Cardiac muscle cell (in vitro differentiated cells and primary cell): ENCODE data around the gene PTS. TPM values are rescaled to one million over a fixed set of nuclear protein-coding genes. Genes with fewer than 3 reads are reported as not detected.

Source experiments
- DNase-seq, 2 donors: peaks; one replicate each; pipeline versions ENCODE4 v3.0.0 to v3.0.0-alpha.2; 2010 to 2017; ENCODE audit warnings: low read depth in 1 of 2, low spot score in 1 of 2
- H3K27ac ChIP-seq: fragments of 200-600 bp; sonication (generic); 2 replicates; pipeline ENCODE4 v1.5.1; 2016
- H3K27me3 ChIP-seq: fragments of 200-600 bp; sonication (generic); 2 replicates; pipeline ENCODE4 v1.6.0; 2016; ENCODE audit warnings: control low read depth
- H3K36me3 ChIP-seq: fragments of 200-600 bp; sonication (generic); 2 replicates; pipeline ENCODE4 v1.5.1; 2016; ENCODE audit warnings: control low read depth
- H3K4me1 ChIP-seq: fragments of 200-600 bp; sonication (generic); 2 replicates; pipeline ENCODE4 v1.8.1; 2017; ENCODE audit warnings: low read depth, mild to moderate bottlenecking, mixed run types
- H3K4me3 ChIP-seq: fragments of 200-600 bp; sonication (generic); 2 replicates; pipeline ENCODE4 v1.5.1; 2016; ENCODE audit warnings: mild to moderate bottlenecking
- H3K9me3 ChIP-seq: fragments of 200-600 bp; sonication (generic); 2 replicates; pipeline ENCODE4 v1.5.1; 2017; ENCODE audit warnings: low read depth, mild to moderate bottlenecking, control low read depth
- polyA plus RNA-seq: library from polyadenylated mRNA; unstranded; fragments of >200 nt; fragmentation: Nextera tagmentation; extraction: Ambion mirVana; gene quantifications from 2 replicates; pipeline ENCODE4 v1.2.1, GENCODE V29; 2016
- total RNA-seq: library from RNA; depleted of rRNA; stranded (reverse); fragments of >200 nt; gene quantifications from 2 replicates; pipeline ENCODE4 v1.2.3, GENCODE V29; 2016
- TF ChIP-seq, protein P1 (sequence below): IDR thresholded peaks from 2 replicates; pipeline ENCODE4 v1.5.1; 2012; ENCODE audit warnings: low read depth, mild to moderate bottlenecking, low read length

The PTS gene
- total and polyA plus RNA-seq, 2 experiments from 2014 or later, result 28.1 to 66.7 TPM

GRCh38 chr11:112270551-112271180, 44.4 kb downstream of the PTS start:
- Histone ChIP-seq H3K27me3 (no peaks in the 10 kb centered on the region), H3K4me1 (no peaks in the 10 kb centered on the region), H3K36me3 (no peaks in the 10 kb centered on the region), H3K4me3 (no peak overlapping the region), H3K27ac (no peak overlapping the region), H3K9me3 (no peaks in the 10 kb centered on the region)
- TF ChIP-seq, protein P1, sequence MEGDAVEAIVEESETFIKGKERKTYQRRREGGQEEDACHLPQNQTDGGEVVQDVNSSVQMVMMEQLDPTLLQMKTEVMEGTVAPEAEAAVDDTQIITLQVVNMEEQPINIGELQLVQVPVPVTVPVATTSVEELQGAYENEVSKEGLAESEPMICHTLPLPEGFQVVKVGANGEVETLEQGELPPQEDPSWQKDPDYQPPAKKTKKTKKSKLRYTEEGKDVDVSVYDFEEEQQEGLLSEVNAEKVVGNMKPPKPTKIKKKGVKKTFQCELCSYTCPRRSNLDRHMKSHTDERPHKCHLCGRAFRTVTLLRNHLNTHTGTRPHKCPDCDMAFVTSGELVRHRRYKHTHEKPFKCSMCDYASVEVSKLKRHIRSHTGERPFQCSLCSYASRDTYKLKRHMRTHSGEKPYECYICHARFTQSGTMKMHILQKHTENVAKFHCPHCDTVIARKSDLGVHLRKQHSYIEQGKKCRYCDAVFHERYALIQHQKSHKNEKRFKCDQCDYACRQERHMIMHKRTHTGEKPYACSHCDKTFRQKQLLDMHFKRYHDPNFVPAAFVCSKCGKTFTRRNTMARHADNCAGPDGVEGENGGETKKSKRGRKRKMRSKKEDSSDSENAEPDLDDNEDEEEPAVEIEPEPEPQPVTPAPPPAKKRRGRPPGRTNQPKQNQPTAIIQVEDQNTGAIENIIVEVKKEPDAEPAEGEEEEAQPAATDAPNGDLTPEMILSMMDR, result no peak
- no peak for DNase-seq

DNA sequence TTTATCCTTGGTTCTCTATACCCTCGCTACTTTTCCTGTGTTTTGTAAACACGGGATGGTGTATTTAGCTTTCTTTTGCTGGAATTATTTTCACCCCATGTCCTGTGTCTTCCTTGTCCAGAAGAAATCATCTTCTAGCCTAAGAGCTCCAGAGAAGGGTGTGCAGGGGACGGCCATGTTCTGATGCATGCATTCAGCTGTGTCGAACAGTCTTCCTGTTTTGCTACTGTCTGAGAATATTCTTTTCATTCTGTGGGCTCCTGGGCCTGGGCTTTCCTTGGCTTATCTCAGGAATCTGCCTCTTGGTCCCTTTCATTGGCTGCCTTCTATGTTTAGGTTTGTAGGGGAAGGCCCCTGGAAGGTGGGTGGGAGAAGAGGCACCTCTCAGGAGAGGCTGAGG, 45.0 kb downstream of the PTS start:
- H3K4me3 ChIP-seq, result no peak overlapping the region
- H3K4me1 ChIP-seq, result no peaks in the 10 kb centered on the region
- no peaks in the 10 kb centered on the region for H3K36me3 ChIP-seq
- H3K27ac ChIP-seq, result no peak overlapping the region
- no peak for DNase-seq
- H3K9me3 ChIP-seq, result no peaks in the 10 kb centered on the region
- no peaks in the 10 kb centered on the region for H3K27me3 ChIP-seq
- TF ChIP-seq, protein P1, result no peak

DNA sequence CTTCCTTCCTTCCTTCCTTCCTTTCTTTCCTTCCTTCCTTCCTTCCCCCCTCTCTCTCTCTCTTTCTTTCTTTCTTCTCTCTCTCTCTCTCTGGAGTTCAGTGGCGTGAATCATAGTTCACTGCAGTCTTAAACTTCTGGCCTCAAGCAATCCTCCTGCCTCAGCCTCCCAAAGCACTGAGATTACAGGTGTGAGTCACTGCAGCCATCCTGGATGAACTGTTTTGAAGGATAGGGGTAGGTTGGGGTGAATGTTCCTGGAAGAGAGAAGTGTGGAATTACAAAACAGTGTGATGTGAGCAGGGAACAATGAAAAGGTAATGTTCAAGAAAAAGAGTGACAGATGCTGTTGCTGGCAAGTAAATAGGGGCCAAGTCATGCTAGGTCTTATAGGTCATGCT, 46.8 kb downstream of the PTS start:
- no peak overlapping the region for H3K4me3 ChIP-seq
- H3K4me1 ChIP-seq, result no peaks in the 10 kb centered on the region
- TF ChIP-seq, protein P1, result no peak
- H3K27ac ChIP-seq, result no peak overlapping the region
- DNase-seq, result no peak
- H3K36me3 ChIP-seq, result no peaks in the 10 kb centered on the region
- no peaks in the 10 kb centered on the region for H3K9me3 ChIP-seq
- H3K27me3 ChIP-seq, result no peaks in the 10 kb centered on the region

DNA sequence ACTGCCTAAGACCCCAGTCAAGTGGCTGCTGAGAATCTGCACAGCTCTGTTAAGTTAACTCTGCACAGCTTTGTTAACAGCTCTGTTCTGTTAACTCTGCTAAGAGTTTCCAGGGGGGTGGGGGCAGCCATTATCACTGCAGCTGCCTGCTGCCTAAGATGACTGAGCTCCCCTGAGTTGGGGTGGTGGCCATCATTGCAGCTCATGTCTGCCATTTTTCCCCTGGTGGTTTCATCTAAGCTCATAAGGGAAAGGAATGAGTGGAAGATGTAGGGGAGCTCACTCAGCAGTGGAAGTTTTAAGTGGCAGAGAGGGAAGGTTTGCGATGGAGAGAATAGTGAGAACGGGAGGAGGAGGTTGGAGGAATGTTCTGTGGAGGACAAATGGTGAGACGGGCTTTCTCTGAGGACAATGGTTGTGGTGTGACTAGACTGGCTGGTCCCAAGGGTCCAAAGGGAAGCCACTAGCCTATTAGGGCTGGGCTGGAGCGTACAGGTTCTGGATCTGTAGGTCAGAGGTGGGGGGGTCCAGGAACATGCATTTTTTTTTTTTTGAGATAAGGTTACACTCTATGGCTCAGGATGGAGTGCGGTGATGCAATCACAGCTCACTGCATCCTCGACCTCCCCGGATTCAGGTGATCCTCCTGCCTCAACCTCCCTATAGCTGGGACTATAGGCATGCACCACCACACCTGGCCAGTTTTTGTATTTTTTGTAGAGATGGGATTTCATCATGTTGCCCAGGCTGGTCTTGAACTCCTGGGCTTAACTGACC, 48.0 kb downstream of the PTS start:
- TF ChIP-seq, protein P1, result no peak
- Histone ChIP-seq H3K27me3 (no peaks in the 10 kb centered on the region), H3K9me3 (no peaks in the 10 kb centered on the region), H3K36me3 (no peaks in the 10 kb centered on the region), H3K27ac (no peak overlapping the region), H3K4me3 (no peak overlapping the region), H3K4me1 (no peaks in the 10 kb centered on the region)
- peak in 1 of 2 donors; percentile 15 for DNase-seq

GRCh38 chr11:112277029-112277428, 50.8 kb downstream of the PTS start:
- no peaks in the 10 kb centered on the region for H3K9me3 ChIP-seq

More at GRCh38 chr11:112277029-112277428, 50.8 kb downstream of the PTS start:
- H3K4me3 ChIP-seq, result no peak overlapping the region
- no peak overlapping the region for H3K27ac ChIP-seq
- peaks cover 7% of the 10 kb centered on the region for H3K4me1 ChIP-seq
- H3K27me3 ChIP-seq, result peaks cover under 1% of the 10 kb centered on the region
- no peak for DNase-seq
- TF ChIP-seq, protein P1, result no peak
- H3K36me3 ChIP-seq, result no peaks in the 10 kb centered on the region
